Keratinocyte (primary cell): Measurements from ENCODE around the gene AIP. TPM values are rescaled to one million over a fixed set of nuclear protein-coding genes. Genes with fewer than 3 reads are reported as not detected.

Source experiments
- DNase-seq: peaks from one replicate; pipeline ENCODE4 v3.0.0-alpha.2; 2011; ENCODE audit warnings: low read depth, missing footprints, low spot score
- FAIRE-seq: peaks from 2 replicates; lab custom pipeline; 2011; peaks lifted over from hg19 to GRCh38; lab: Jason Lieb, UNC
- H2AFZ ChIP-seq: 2 replicates; pipeline ENCODE4 v1.6.0; 2012; ENCODE audit warnings: low read length, control low read depth, inconsistent platforms; ENCODE audit not compliant: control insufficient read depth
- H3K27ac ChIP-seq: 2 replicates; pipeline ENCODE4 v1.5.1; 2011; ENCODE audit warnings: low read length; ENCODE audit not compliant: control insufficient read depth, insufficient read depth
- H3K27me3 ChIP-seq: 3 replicates; pipeline ENCODE4 v1.6.0; 2011; ENCODE audit warnings: low read length; ENCODE audit not compliant: control insufficient read depth, insufficient read depth; ENCODE audit errors: extremely low read depth
- H3K36me3 ChIP-seq, 2 experiments: 2 replicates in 1 of 2; 3 replicates in 1 of 2; pipeline ENCODE4 v1.5.1; 2011; ENCODE audit warnings: low read length in 2 of 2, mild to moderate bottlenecking in 1 of 2; ENCODE audit not compliant: control insufficient read depth in 2 of 2, insufficient read depth in 2 of 2; ENCODE audit errors: extremely low read depth in 1 of 2
- H3K4me1 ChIP-seq: 3 replicates; pipeline ENCODE4 v1.5.1; 2011; ENCODE audit warnings: low read length; ENCODE audit not compliant: control insufficient read depth, insufficient read depth; ENCODE audit errors: extremely low read depth
- H3K4me2 ChIP-seq: 3 replicates; pipeline ENCODE4 v1.6.0; 2011; ENCODE audit warnings: low read depth, low read length; ENCODE audit not compliant: control insufficient read depth, insufficient read depth; ENCODE audit errors: extremely low read depth
- H3K4me3 ChIP-seq, 3 experiments: fragments of 200-600 bp in 1 of 3; sonication (generic) in 1 of 3; 2 replicates in 2 of 3; 3 replicates in 1 of 3; pipeline ENCODE4 v1.5.1; 2011 to 2016; ENCODE audit warnings: low read length in 3 of 3, mild to moderate bottlenecking in 3 of 3, control low read depth in 2 of 3, inconsistent platforms in 1 of 3, low read depth in 1 of 3, mixed read lengths in 1 of 3, mixed run types in 1 of 3, moderate library complexity in 1 of 3; ENCODE audit not compliant: control insufficient read depth in 2 of 3, insufficient read depth in 2 of 3; ENCODE audit errors: extremely low read depth in 1 of 3
- H3K79me2 ChIP-seq: 2 replicates; pipeline ENCODE4 v1.6.0; 2012; ENCODE audit warnings: low read length; ENCODE audit not compliant: control insufficient read depth, insufficient read depth
- H3K9ac ChIP-seq: 3 replicates; pipeline ENCODE4 v1.6.0; 2011; ENCODE audit warnings: low read length; ENCODE audit not compliant: control insufficient read depth, insufficient read depth; ENCODE audit errors: extremely low read depth
- H3K9me1 ChIP-seq: 3 replicates; pipeline ENCODE4 v1.6.0; 2011; ENCODE audit warnings: low read length; ENCODE audit not compliant: control insufficient read depth, insufficient read depth; ENCODE audit errors: extremely low read depth
- H3K9me3 ChIP-seq: 2 replicates; pipeline ENCODE4 v1.5.1; 2012; ENCODE audit warnings: low read depth, low read length; ENCODE audit not compliant: control insufficient read depth
- H4K20me1 ChIP-seq: 3 replicates; pipeline ENCODE4 v1.6.0; 2011; ENCODE audit warnings: low read length; ENCODE audit not compliant: control insufficient read depth, insufficient read depth; ENCODE audit errors: extremely low read depth
- CTCF ChIP-seq, 3 experiments: IDR thresholded peaks in 1 of 3; conservative IDR thresholded peaks in 1 of 3; optimal IDR thresholded peaks in 1 of 3; 2 replicates in 2 of 3; 3 replicates in 1 of 3; pipeline versions ENCODE3 to v1.5.1; 2011; ENCODE audit warnings: low read length in 3 of 3, mild to moderate bottlenecking in 3 of 3, moderate library complexity in 2 of 3, control low read depth in 1 of 3, inconsistent platforms in 1 of 3; ENCODE audit not compliant: insufficient read depth in 2 of 3; ENCODE audit errors: extremely low read depth in 1 of 3
- EZH2 ChIP-seq: IDR thresholded peaks from one replicate; pipeline ENCODE4 v1.6.1; 2012; ENCODE audit warnings: inconsistent platforms, mild to moderate bottlenecking, low read length, moderate library complexity
- dilution Hi-C: fragments of 300-500 bp; cut with MboI; formaldehyde crosslinking; loops from one replicate; pipeline ENCODE4 v1.7.0; 2020; ENCODE audit warnings: low sequenced_read_pairs; ENCODE audit not compliant: extremely low pct_ligation_motif_present
- polyA plus RNA-seq, 5 experiments: library from polyadenylated mRNA; depleted of rRNA in 3 of 5; stranded (reverse) in 3 of 5; stranded (forward) in 1 of 5; unstranded in 1 of 5; fragments of >200 nt; gene quantifications; 1 replicate in 1 of 5; 2 replicates in 3 of 5; 3 replicates in 1 of 5; pipeline versions ENCODE4 v1.2.1 to v1.2.3, GENCODE V29; 2011 to 2012; ENCODE audit warnings: missing spikeins in 2 of 5, low read depth in 1 of 5, low replicate concordance in 1 of 5

AIP gene
- polyA plus RNA-seq, 1 donor (not counting 4 experiments of a cell fraction or from before 2014, with no cell fraction given) = 32.5 TPM

GRCh38 chr11:67469508-67469811 lies 13.4 kb upstream of the AIP start:
- FAIRE-seq = no peak

DNA sequence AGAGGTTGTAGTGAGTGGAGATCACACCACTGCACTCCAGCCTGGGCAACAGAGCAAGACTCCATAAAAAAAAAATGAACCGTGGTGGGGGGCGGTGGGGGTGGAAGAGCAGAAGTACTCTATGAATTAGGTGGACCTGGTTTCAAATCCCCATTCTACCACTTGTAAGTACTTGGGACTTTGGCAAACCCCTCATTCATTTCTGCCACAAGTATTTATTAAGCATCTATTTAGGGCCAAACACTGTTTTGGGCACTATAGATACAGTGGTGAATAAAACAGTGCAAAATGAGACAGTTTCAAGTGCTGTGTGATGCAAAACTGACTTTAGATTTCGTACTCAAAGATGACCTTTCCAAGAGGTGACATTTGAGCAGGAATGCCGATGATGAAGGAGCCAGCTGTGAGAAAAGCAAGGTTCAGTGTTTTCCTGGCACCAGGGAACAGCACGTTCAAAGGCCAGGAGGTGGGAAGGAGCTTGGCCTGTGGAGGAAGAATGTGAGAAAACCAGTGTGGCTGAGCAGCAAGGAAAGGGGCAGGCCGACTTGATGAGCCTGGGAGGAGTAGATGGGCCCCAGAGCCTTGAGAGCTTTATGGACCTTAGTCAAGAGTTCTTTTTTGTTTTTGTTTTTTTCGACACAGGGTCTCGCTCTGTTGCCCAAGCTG lies 12.4 kb upstream of the AIP start:
- H3K4me2 ChIP-seq = no peak overlapping the region
- no peak overlapping the region for H3K9ac ChIP-seq
- dilution Hi-C loops = no loop called here
- FAIRE-seq (no peak), DNase-seq (no peak)
- H3K4me3 ChIP-seq = no peak overlapping the region
- peaks cover 0 to 5% of the 10 kb centered on the region in 2 experiments for H3K36me3 ChIP-seq
- H3K9me1 ChIP-seq = no peaks in the 10 kb centered on the region
- no peak overlapping the region for H2AFZ ChIP-seq
- no peak for TF ChIP-seq EZH2
- no peak for TF ChIP-seq CTCF (optimal IDR thresholded peaks at IDR 0.05 in 1 of 3, IDR thresholded peaks at IDR 0.05 in 1 of 3, conservative IDR thresholded peaks at IDR 0.05 in 1 of 3; ENCODE audit: extremely low read depth in 1 of 3, insufficient read depth in 2 of 3, low read length in 3 of 3)
- H3K27ac ChIP-seq = no peak overlapping the region
- H3K9me3 ChIP-seq = no peaks in the 10 kb centered on the region
- no peaks in the 10 kb centered on the region for H4K20me1 ChIP-seq
- H3K79me2 ChIP-seq = no peaks in the 10 kb centered on the region
- no peaks in the 10 kb centered on the region for H3K27me3 ChIP-seq
- H3K4me1 ChIP-seq = peaks cover 6% of the 10 kb centered on the region

More at GRCh38 chr11:67469508-67469811, 13.4 kb upstream of the AIP start:
- H2AFZ ChIP-seq = peak overlapping the region; percentile 17
- peak overlapping the region; percentile 64 for H3K4me2 ChIP-seq
- TF ChIP-seq CTCF (optimal IDR thresholded peaks at IDR 0.05 in 1 of 3, IDR thresholded peaks at IDR 0.05 in 1 of 3, conservative IDR thresholded peaks at IDR 0.05 in 1 of 3; ENCODE audit: extremely low read depth in 1 of 3, insufficient read depth in 2 of 3, low read length in 3 of 3) (no peak), EZH2 (no peak)
- peaks cover 13% of the 10 kb centered on the region for H3K4me1 ChIP-seq
- dilution Hi-C loops = no loop called here
- peak overlapping the region; percentile 45 to 74 (median 74) for H3K4me3 ChIP-seq
- H3K9ac ChIP-seq = peak overlapping the region; percentile 60
- peaks cover 0 to 5% of the 10 kb centered on the region in 2 experiments for H3K36me3 ChIP-seq
- H4K20me1 ChIP-seq = no peaks in the 10 kb centered on the region
- H3K27me3 ChIP-seq = no peaks in the 10 kb centered on the region
- no peak for DNase-seq
- H3K9me1 ChIP-seq = no peaks in the 10 kb centered on the region
- H3K27ac ChIP-seq = peak overlapping the region; percentile 32
- no peaks in the 10 kb centered on the region for H3K9me3 ChIP-seq
- no peaks in the 10 kb centered on the region for H3K79me2 ChIP-seq
